HG03060 (cell line): ENCODE measurements around the gene ATRN.

Source experiments
- ATAC-seq: cut with Tn5 transposase; IDR thresholded peaks from one replicate; pipeline ENCODE4 v1.9.1; 2021; ENCODE audit warnings: low read depth, moderate number of reproducible peaks; ENCODE audit not compliant: unreplicated experiment

Gene ATRN

DNA sequence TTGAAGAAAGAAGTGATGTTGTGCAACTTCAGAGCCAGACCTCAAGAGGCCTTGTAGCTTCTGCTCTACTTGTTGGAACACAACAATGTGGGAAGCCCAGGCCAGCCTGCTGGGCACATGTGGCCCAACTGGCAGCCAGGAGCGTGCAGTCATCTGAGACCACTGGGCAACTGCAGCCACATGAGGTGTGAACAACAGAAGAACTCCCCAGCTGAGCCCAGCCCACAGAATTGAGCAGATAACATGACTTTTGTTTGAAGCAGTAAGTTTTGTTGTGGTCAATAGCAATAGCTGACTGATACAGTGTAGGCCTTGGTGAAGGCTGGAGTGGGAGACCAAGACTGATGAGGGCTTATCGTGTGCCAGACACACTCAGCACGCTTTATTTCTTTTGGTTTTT lies 219.6 kb downstream of the ATRN start:
- ATAC-seq = no peak

DNA sequence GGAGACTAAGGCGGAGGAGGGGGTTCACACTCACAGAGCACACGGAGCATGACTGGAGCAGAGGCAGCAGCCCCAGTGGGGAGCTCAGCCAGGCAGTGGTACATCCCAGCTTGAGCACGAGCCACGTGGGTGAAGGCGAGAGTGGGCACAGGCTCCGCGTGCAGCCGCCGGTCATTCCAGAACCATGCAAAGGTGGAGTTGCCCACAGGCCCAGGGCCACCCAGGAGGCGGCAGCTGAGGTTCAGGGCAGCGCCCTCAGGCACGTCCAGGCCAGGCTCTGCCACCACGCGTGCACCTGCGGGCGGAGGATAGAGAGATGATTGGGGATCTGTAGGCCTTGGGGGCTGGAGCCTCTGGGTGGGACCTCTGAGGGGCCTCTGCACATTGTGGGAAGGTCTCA lies 220.5 kb downstream of the ATRN start:
- ATAC-seq = no peak

DNA sequence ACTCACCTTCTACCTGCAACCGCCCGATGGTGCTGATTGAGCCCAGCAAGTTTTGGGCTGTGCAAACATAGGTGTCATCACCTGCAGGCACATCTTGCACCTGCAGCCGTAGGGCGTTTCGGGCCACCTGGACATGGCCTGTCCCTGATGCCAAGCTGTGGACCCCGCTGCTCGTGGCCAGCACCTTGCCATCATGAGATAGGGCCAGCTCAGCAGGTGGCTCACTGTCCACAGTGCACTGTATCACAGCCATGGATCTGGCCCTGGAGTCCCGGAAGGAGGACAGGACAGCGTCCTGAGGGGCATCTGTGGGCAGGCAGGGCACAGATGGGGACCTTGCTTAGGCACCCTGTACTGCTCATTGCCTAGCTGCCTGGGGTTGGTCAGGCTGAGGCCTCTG lies 221.1 kb downstream of the ATRN start:
- ATAC-seq = no peak

DNA sequence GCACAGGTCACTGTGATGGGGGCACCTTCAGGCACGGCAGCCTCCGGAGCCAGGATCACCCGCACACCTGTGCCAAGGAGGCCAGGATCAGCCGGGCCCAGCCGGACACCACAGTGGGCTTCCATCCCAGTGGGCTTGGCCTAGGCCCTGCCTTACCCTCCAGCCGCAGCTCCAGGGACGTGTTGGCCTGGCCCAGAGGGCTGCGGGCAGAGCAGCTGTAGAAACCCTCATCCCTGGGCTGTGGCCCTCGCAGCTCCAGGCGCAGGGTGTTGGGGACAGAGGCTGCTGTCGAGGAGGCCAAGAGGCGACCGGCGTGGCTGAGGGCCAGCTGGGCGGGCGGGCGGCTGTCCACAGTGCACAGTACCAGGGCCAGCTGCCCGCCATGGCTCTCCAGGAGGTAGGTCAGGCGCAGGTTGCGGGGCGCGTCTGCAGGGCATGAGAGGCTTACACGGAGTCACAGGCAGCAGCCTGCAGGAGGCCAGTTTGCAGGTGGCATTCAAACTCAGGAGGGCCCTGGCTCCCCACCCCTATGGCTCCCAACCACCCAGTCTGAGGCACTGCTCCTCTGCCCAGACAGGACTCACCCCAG lies 222.0 kb downstream of the ATRN start:
- no peak for ATAC-seq

DNA sequence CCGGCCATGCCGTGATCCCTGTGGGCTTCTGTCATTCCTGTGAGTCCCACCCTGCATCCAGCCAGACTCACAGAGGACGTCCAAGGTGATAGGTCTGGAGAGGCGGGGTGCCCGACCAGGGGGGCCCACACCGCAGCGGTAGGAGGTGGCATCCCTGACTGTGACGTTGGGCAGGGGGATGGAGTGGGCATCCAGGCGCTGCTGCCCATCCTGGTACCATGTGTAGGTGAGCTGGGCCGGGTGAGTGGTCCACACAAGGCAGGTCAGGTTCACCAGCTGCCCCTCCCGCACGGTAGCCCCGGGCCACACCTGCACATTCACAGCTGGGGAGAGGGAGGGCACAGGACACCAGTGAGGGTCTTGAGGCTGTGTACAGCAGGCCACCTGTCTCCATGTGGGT lies 222.6 kb downstream of the ATRN start:
- no peak for ATAC-seq

DNA sequence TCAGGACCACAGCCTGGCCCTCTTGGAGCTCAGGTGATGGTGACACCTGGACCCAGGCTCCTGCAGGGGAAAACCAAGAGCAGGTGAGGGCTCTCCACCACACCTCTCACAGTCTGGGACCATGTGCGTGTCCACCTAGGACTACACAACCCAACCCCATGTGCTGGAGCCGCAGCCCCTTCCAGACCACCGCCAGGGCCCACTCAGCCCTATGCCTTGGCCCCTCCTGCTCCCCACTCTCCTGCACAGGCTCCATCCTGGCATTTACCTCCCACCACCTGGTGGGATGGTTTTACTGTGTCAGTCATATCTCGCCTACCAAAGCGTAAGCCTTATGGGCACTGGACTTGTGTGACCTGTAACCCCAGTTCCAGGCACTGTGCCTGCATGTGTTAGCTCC lies 224.0 kb downstream of the ATRN start:
- ATAC-seq = no peak

DNA sequence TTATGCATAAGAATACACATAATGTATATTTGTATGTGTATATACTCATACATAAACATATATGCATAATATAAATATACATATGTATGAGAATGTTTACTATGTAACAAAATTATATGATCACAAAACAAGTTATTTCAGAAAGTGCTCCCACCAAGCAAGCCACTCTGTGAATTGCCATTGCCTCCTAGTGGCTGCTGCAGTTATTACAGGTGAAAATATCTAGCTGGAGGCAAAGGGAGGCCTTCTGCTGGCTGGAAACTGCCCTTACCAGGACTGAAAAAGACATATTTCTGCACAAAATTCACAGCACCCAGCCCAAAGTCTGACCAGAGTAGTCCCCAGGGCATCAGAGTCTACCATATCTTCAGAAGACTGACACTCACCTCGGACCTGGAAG lies 225.4 kb downstream of the ATRN start:
- no peak for ATAC-seq

DNA sequence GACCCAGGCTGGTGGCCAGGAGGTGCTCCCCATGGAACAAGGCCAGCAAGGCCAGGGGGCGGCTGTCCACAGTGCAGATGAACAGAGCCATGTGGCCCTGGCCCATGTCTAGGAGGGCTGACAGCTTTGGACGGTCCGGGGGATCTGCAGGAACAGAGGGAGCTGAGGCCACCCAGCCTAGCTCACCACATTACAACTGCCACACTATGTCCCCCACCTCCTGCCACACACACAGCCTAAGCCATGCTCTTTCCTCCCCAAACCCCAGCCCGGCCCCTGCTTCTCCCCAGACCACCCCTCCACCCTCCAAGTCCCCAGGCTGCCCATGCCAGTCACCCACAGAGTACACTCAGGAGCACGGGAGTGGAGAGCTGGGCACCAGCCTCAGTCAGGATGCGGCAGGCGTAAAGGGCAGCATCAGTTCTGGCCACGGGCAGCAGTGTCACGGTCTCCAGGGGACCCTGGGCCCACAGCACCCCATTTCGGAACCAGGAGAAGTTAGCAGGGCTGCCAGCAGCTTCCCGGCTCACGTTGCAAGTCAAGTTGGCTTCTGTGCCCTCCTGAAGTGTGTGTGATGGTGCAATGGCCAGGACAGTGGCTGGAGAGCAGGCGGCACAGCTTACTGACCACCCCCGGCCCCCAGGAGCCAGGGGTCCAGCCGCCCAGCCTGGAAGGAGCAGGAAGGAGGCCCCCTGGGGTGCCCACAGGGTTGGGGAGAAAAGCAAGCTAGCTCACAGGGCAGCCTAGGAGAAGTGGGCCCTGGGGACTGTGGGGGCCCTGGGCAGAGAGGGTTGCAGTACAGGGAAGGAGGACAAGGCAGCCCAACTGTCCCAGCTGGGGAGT lies 226.1 kb downstream of the ATRN start:
- no peak for ATAC-seq

DNA sequence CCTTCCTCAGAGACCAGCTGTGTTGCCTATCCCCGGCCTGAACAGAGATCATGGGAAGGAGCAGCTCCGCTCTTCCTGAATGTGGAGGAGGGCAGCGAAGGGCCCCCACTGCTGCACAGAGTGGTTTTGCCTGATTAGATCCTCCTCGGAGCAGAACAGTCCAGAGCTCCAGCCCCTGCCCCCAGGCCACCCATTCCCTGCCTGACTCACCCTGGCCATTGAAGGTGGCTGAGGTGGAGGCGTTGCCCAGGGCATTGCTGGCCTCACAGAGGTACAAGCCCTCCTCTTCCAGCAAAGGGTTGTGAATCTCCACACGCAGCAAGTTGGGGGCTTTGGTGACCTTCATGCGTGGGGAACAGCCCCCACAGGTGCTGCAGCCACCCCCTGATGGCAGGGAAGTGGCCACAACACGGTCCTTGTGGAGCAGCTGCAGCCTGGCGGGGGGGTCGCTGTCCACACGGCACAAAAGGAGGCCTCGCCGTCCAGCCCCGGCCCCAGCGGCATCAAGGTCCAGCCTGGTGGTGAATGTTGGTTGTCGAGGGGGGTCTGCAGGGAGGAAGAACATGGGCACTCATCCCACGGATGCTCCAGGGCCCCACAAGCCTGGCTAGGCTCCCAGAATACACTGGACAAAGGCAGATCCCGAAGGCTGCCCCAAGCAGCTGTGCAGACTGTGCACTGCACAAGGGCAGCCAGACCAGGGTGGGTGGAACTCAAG lies 226.9 kb downstream of the ATRN start:
- no peak for ATAC-seq

DNA sequence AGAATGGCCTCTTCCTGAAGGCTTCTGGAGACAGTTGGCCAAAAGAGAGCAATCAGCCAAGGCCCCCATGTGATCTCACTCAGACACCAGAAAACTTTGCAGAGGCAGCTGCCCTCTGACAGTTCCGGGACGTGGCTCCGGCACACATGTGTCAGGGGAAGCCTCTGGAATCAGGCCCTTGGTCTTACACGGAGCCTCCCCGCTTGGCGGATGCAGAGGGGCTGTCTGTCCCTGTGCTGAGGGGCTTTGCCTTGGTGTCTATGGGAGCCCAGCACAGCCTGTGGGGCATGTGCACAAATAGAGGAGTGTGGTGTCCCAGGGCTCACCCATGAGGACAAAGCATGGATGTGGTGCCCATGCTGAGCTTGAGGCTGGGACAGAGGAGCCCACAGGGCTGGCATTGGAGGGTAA lies 227.8 kb downstream of the ATRN start:
- ATAC-seq = no peak

DNA sequence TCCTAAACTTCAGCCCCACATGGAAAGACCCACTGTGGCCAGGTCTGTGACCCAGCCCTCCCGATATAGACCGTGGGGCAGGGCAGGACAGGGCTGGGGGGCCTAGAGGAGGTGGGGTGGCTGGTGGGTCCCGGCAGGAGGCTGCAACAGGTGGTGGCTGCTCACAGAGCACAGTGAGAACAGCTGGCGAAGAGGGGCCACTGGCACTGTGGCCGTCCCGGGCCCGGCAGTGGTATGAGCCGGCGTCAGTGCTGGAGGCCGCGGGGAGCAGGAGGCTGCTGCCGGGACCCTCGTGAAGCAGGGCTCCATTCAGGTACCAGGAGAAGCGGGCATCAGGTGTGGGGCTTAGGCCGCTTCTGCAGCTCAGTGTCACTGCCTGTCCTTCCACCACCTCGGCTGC lies 228.2 kb downstream of the ATRN start:
- no peak for ATAC-seq
